OCI-LY7 (cell line): ENCODE data around the gene CAMK4. TPM values are rescaled to one million over a fixed set of nuclear protein-coding genes. Genes with fewer than 3 reads are reported as not detected.

Experiments
- BruUV-seq: library from RNA; stranded (reverse); fragments of 400-500 nt; replicated peaks from 2 replicates; lab custom pipeline; 2021; lab: Mats Ljungman, UMichigan
- CTCF ChIA-PET: fragments of 300-600 bp; sonication (Branson Sonifier 250); formaldehyde crosslinking; loops from one replicate; lab custom pipeline; 2022; ENCODE audit warnings: antibody characterized with exemption; ENCODE audit not compliant: unreplicated experiment; lab: Charles Lee
- POLR2A ChIA-PET: fragments of 300-600 bp; sonication (Branson Sonifier 250); formaldehyde crosslinking; loops from one replicate; lab custom pipeline; 2022; ENCODE audit warnings: antibody characterized with exemption; lab: Charles Lee
- DNase-seq: peaks from one replicate; pipeline ENCODE4 v3.0.0-alpha.2; 2015; ENCODE audit warnings: low spot score
- H2AFZ ChIP-seq: fragments of 200-600 bp; sonication (generic), shearing (Covaris generic); 2 replicates; pipeline ENCODE4 v1.6.1; 2014; ENCODE audit warnings: mild to moderate bottlenecking, antibody characterized with exemption, low read length, moderate library complexity
- H3K27ac ChIP-seq: fragments of 200-600 bp; sonication (generic); 2 replicates; pipeline ENCODE4 v1.5.1; 2014; ENCODE audit warnings: mixed run types, low read depth, mild to moderate bottlenecking, moderate library complexity, low read length, inconsistent platforms; ENCODE audit not compliant: poor library complexity, severe bottlenecking
- H3K36me3 ChIP-seq: fragments of 200-600 bp; sonication (generic); 2 replicates; pipeline ENCODE4 v1.6.1; 2014; ENCODE audit warnings: mild to moderate bottlenecking, antibody characterized with exemption, low read length, moderate library complexity, mixed read lengths; ENCODE audit not compliant: insufficient read depth
- H3K4me1 ChIP-seq: fragments of 200-600 bp; sonication (generic); 2 replicates; pipeline ENCODE4 v1.5.1; 2014; ENCODE audit warnings: mild to moderate bottlenecking, low read length; ENCODE audit not compliant: insufficient read depth, poor library complexity, severe bottlenecking
- H3K4me2 ChIP-seq: fragments of 200-600 bp; sonication (generic); 2 replicates; pipeline ENCODE4 v1.6.1; 2014; ENCODE audit warnings: mild to moderate bottlenecking, low read length
- H3K4me3 ChIP-seq: fragments of 200-600 bp; sonication (generic); 2 replicates; pipeline ENCODE4 v1.5.1; 2014; ENCODE audit warnings: mild to moderate bottlenecking, low read depth, low read length; ENCODE audit not compliant: poor library complexity, severe bottlenecking
- H3K79me2 ChIP-seq: fragments of 200-600 bp; sonication (generic); 2 replicates; pipeline ENCODE4 v1.6.1; 2016; ENCODE audit warnings: low read depth, mild to moderate bottlenecking, low read length, moderate library complexity, mixed read lengths; ENCODE audit not compliant: insufficient read depth
- H3K9me2 ChIP-seq: fragments of 200-600 bp; sonication (generic); 2 replicates; pipeline ENCODE4 v1.6.1; 2016; ENCODE audit warnings: mild to moderate bottlenecking, low read length, mixed read lengths; ENCODE audit not compliant: insufficient read depth
- H3K9me3 ChIP-seq: fragments of 200-600 bp; sonication (generic); 2 replicates; pipeline ENCODE4 v1.6.1; 2014; ENCODE audit warnings: mild to moderate bottlenecking, mixed run types, low read length, mixed read lengths
- H4K20me1 ChIP-seq: fragments of 200-600 bp; sonication (generic); 2 replicates; pipeline ENCODE4 v1.6.1; 2014; ENCODE audit warnings: mild to moderate bottlenecking, antibody characterized with exemption, low read length, moderate library complexity, mixed read lengths; ENCODE audit not compliant: insufficient read depth
- EZH2phosphoT487 ChIP-seq: fragments of 200-600 bp; sonication (generic); IDR thresholded peaks from 2 replicates; pipeline ENCODE4 v1.6.1; 2018; ENCODE audit warnings: low read depth, borderline replicate concordance, mild to moderate bottlenecking, mixed run types, antibody characterized with exemption, low read length, moderate library complexity, mixed read lengths
- intact Hi-C: fragments of 100-400 bp; cut with micrococcal nuclease; formaldehyde crosslinking; loops from one replicate; pipeline ENCODE4 v1.10.0; 2022; ENCODE audit not compliant: unreplicated experiment
- total RNA-seq, 2 experiments: library from RNA; depleted of rRNA in 1 of 2; stranded (reverse); fragments of >200 nt in 1 of 2; shearing (Covaris generic) in 1 of 2; gene quantifications; 2 replicates each; pipeline ENCODE4 v1.2.3, GENCODE V29; 2014 to 2022
- TF ChIP-seq, protein P1 (sequence below): fragments of 200-600 bp; sonication (generic); conservative IDR thresholded peaks from 2 replicates; pipeline ENCODE4 v1.5.1; 2014; ENCODE audit warnings: mild to moderate bottlenecking, antibody characterized with exemption, low read length, moderate library complexity, mixed read lengths

CAMK4 gene
- total RNA-seq, 2 experiments from 2014 or later = 25.4 to 40.2 TPM

DNA sequence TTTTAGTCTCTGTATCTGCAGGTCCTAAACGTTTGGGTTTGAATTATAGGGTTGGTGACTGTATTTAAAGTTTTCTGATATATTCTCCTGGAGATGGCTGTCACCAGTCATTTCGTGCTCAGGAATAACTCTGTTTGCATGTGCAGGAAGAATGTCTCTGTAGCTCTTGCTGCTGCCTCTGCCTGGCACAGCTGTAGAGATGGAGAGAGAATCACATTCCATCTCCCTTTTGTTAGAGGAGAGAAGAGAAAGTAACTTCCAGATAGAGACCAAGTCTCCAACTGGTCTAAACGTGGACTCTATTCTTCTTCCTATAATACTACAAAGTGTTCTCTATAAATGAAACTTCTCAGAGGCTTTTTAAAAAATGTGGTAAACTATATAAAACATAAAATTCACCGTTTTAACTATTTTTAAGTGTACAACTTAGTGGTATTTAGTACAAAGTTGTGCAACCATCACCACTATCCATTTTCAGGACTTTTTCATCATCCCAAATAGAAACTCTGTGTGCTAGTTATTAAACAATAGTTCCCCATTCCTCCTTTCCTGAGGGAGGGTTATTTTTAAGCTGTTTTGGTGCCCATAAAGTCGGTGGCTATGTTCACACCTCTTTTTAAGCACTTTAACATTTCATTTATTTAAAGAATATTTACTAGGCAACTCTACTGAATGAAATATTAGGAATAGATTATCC lies 308.9 kb downstream of the CAMK4 start:
- no peak for DNase-seq
- ChIA-PET POLR2A (interaction anchor here (1.1 kb wide), 1 partner anchor 287 kb away, joined by 3 read pairs; no protein-coding TSS in a partner anchor), CTCF (no interaction called here)
- Histone ChIP-seq H4K20me1 (no peaks in the 10 kb centered on the region), H3K36me3 (no peaks in the 10 kb centered on the region), H2AFZ (no peak overlapping the region), H3K9me3 (no peaks in the 10 kb centered on the region), H3K4me2 (no peak overlapping the region), H3K27ac (no peak overlapping the region), H3K79me2 (no peaks in the 10 kb centered on the region), H3K9me2 (no peaks in the 10 kb centered on the region), H3K4me3 (no peak overlapping the region), H3K4me1 (peaks cover 16% of the 10 kb centered on the region)
- no TSS peak for BruUV-seq
- intact Hi-C loops = loop anchor here (5.0 kb wide), 1 partner anchor 614 kb away; no protein-coding TSS in a partner anchor
- TF ChIP-seq EZH2phosphoT487 = no peak
- TF ChIP-seq, protein P1, sequence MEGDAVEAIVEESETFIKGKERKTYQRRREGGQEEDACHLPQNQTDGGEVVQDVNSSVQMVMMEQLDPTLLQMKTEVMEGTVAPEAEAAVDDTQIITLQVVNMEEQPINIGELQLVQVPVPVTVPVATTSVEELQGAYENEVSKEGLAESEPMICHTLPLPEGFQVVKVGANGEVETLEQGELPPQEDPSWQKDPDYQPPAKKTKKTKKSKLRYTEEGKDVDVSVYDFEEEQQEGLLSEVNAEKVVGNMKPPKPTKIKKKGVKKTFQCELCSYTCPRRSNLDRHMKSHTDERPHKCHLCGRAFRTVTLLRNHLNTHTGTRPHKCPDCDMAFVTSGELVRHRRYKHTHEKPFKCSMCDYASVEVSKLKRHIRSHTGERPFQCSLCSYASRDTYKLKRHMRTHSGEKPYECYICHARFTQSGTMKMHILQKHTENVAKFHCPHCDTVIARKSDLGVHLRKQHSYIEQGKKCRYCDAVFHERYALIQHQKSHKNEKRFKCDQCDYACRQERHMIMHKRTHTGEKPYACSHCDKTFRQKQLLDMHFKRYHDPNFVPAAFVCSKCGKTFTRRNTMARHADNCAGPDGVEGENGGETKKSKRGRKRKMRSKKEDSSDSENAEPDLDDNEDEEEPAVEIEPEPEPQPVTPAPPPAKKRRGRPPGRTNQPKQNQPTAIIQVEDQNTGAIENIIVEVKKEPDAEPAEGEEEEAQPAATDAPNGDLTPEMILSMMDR = no peak

DNA sequence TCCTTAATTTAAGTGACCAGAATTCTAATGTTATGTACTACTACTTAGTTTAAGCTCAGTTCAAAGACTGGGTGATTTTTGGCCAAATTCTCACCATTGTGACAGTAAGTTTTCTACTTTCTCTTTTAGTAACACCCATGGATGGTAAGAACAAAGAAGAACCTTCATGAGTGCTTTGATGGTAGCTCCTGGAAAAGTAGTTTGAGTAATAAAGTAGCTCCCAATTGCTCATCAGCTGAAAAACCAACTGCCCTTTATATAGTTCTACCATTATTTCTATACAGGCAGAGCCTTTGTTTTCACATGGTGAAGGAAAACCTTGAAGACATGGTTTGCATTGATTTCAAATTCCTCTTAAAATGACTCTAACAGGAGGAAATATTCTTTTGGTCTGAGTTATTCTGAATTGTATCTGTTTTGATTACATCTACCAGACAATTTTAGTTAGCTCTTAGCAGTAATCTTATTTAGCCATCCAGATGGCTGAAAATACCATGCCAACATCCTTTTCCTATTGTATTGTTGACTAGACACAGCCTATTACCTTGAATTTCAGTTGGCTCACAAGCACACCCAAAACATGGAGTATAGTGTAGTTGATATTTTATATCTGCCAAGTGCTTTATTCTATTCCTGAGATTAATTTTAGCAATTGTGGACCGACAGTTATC lies 311.8 kb downstream of the CAMK4 start:
- Histone ChIP-seq H3K4me3 (no peak overlapping the region), H3K4me1 (no peaks in the 10 kb centered on the region), H3K36me3 (no peaks in the 10 kb centered on the region), H3K9me2 (no peaks in the 10 kb centered on the region), H2AFZ (no peak overlapping the region), H3K4me2 (no peak overlapping the region), H4K20me1 (no peaks in the 10 kb centered on the region), H3K27ac (no peak overlapping the region), H3K9me3 (no peaks in the 10 kb centered on the region), H3K79me2 (no peaks in the 10 kb centered on the region)
- BruUV-seq = no TSS peak
- POLR2A ChIA-PET = interaction anchor here (0.7 kb wide), 1 partner anchor 578 kb away, joined by 3 read pairs; no protein-coding TSS in a partner anchor
- TF ChIP-seq, protein P1 = no peak
- intact Hi-C loops = no loop called here
- DNase-seq = no peak
- CTCF ChIA-PET = no interaction called here
